HG03521 (cell line): ENCODE results near the gene PDK1.
"Not testable (repeated sequence)": the region's sequence is repeated elsewhere in the genome, so short reads cannot be mapped to it uniquely, and the experiment has no call there.

Source experiments
- ATAC-seq: cut with Tn5 transposase; IDR thresholded peaks from one replicate; pipeline ENCODE4 v1.9.1; 2021; ENCODE audit warnings: mild to moderate bottlenecking, moderate library complexity; ENCODE audit not compliant: unreplicated experiment

Gene PDK1

DNA sequence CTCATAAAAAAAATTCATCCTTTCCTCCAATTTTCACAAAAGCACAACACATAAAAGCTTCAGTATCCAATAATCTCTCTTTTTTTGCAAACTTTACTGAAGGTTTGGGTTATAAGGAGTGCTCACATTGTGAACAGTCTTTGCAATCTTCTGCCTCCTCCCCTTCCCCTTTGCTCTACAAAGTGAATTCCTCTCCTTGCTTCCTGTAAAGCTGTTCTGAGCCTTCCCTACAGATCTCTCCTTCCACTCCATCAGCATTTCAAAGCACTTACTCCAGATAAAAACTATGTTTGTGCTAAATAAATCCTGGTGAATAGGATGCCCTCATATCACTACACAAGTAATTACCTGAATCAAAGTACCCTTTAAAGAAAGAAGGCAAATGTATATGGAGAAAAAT lies 4.6 kb upstream of the PDK1 start:
- no peak for ATAC-seq

DNA sequence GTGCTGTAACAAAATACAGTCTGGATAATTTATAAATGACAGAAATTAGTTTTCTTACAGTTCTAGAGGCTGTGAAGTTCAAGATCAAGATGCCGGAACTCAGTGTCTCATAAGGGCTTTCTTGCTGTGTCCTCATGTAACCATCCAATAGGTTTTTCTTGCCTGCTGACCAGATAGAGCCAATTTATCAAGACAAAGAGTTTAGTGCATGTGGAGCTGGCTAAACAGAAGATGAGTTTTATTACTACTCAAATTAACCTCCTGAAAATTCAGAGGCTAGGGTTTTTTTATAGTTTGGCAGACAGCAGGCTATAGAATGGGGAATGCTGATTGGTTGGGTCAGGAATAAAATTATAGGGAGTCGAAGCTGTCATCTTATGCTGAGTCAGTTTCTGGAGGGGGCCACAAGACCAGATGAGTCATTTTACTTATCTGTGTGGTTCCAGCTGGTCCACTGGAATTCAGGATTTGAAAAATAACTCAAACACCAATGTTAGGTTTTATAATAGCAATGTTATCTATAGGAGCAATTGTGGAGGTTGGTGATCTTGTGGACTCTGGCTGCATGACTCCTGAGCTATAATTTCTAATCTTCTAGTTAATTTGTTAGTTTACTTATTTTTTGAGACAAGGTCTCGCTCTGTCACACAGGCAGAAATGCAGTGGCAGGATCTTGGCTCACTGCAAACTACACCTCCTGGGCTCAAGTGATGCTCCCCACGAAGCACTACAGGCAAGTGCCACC lies 3.2 kb upstream of the PDK1 start:
- no peak for ATAC-seq

GRCh38 chr2:172554352-172555271 lies 1.3 kb upstream of the PDK1 start:
- no peak for ATAC-seq

GRCh38 chr2:172555272-172555521 lies 693 bp upstream of the PDK1 start:
- peak; percentile 1 for ATAC-seq

DNA sequence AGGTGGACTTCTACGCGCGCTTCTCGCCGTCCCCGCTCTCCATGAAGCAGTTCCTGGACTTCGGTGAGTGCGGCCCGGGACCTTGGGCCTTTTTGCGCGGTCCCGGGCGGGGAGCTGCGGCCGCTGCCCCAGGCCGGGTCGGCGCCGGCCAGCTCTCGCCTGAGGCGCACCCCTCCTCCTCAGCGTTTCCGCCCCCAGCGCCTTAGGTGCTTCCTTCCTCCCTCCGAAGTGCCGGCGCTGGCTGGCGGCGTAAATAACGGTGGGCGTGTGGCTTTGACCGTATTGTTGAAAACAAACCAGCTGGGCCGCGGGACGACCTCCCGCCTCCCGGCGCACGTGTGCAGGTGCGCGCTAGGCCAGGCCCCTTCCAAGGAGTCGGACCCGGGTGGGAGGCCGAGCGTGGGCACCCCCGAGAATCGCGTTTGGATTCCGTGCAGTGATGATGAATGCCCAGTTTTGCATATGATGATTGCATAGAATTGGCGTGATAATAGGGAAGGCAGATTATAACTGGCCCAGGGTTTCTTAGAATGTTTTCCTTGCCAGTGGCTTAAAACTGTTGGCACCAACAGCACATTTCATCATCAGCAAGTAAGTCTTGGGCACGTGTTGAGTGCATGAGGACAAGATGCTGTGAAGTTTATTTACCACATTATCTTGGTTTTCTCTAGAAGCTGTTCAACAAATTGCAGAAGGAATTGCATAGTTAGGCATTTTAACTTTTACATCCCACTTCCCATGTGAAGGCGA lies 569 bp downstream of the PDK1 start:
- ATAC-seq, result peak; percentile 57

DNA sequence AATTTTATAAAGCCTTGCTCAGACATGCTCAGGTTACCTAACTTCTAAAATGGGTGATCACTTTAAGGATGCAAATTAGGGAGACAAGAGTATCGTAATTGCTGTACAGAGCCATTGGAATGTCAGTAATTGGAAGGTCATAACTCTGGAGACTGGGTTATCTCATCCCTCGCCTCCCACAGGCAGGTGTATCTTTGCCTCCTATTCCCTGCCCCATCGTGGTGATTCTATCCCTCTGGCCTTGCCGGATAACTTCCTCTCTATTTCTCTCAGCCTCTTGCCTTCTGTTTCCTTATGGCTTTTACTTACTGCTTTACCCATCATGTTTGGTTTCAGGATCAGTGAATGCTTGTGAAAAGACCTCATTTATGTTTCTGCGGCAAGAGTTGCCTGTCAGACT lies 2.5 kb downstream of the PDK1 start:
- no peak for ATAC-seq

GRCh38 chr2:172560721-172561120 lies 4.8 kb downstream of the PDK1 start:
- ATAC-seq, result no peak

- ATAC-seq, result no peak
Observed at GRCh38 chr2:172561270-172561669, 5.4 kb downstream of the PDK1 start.

DNA sequence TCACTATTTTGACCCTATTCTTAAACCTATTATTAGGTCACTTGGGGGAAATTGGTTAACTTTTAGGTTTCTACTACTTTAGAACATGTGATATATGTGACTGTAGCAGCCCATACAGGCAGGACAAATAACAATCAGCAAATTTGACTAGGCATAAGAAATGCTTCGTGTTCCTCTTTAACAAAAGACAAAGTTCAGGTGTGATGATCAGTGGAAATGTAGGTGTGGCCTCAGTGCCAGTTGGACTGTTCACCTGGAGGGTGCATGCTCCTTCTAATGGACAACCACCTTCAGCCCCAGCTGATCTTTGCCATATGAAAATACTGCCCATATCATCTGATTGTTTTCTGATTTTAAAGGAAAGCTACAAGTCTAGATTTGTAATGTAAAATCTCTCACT lies 6.4 kb downstream of the PDK1 start:
- no peak for ATAC-seq

GRCh38 chr2:172564376-172564775 lies 8.5 kb downstream of the PDK1 start:
- no peak for ATAC-seq

- no peak for ATAC-seq
Observed at GRCh38 chr2:172571245-172571644, 15.4 kb downstream of the PDK1 start.

GRCh38 chr2:172572981-172573380 lies 17.1 kb downstream of the PDK1 start:
- no peak for ATAC-seq

GRCh38 chr2:172574965-172575364 lies 19.1 kb downstream of the PDK1 start:
- ATAC-seq, result no peak

GRCh38 chr2:172578054-172578453 lies 22.2 kb downstream of the PDK1 start:
- ATAC-seq, result no peak

DNA sequence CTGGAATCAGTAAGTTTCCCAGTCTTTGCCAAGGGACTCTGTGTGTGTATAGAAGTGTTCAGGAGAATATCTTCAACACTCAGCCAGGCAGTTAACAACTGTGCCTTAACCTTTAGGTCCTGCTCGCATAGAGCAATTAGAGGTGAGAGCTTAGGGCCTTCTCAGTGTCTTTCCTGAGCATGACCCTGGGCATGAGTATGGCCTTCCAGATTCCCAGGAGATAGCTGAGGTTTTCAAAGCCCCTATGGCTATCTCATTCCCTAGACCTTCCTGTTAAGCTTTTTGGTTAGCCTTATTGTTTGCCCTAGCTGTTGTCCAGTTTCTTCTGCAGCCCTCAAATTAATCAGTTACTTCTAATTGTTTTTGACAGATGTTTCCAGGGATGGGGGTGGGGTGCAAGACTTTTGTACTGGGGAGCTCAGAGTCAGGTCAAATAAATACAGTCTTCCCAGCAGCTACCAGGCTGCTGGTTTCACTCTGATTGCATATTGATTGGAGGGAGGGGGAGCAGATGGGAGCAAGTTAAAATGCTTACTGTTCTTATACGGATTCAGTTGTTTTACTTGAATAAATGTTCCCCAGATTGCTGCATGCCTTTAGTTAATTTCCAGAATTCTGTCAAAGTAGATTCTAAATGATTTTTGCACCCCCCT lies 23.1 kb downstream of the PDK1 start:
- no peak for ATAC-seq

DNA sequence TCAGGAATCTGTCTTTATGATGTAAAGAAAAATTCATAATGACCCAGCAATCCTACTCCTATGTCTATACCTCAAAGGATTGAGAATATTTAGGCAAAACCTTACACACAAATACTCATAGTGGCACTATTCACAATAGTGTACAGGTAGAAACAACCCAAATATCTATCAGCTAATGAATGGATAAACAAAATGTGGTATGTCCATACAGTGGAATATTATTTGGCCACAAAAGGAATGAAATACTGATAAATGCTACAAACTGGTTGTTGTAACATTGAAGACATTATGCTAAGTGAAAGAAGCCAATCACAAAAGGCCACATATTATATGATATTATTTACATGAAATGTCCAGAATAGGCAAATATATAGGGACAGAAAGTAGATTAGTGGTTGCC lies 24.7 kb downstream of the PDK1 start:
- ATAC-seq, result no peak

DNA sequence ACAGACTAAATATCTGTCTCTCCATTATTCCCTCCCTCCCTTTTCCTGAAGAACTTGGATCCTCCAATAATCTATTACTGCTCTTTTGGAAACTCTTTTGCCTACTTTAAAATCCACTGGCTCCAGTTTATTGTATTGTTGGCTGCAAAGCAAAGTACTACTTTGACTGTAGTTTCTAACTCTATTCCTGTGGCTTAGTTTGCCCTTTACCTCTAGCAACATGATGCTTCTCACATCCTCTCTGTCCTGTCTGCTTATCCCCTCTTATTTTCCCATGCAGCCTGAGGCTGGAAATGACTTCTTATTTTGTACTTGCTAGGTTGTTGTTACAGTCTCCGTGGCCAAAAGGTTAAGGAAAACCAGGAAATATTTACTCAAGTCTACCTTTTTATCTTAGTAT lies 26.8 kb downstream of the PDK1 start:
- no peak for ATAC-seq

DNA sequence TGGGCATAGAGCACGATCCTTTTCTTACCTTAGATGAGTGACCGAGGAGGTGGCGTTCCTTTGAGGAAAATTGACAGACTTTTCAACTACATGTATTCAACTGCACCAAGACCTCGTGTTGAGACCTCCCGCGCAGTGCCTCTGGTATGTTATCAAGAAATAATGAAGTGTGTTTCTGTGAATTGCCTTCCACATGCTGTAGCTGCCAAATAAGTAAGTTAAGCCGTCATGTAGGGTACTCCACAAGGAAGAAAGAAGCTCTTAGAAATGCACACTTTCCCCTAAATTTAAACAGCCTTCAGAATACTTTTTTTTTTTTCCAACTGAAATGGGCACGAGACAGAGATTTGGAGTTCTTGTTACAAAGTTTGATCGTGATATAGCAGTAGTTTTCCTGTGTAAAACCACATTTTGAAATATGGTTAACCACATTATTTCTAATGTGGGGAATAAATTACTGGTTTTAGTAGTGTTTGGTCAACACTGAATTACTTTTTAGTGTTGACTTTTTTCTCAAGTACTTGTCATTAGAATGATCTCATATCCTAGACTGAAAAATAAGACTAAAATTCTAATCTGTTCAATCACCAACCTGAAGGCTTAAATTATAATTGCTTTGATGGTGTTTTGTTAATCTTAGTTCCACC lies 30.5 kb downstream of the PDK1 start:
- no peak for ATAC-seq

GRCh38 chr2:172587231-172587630 lies 31.3 kb downstream of the PDK1 start:
- ATAC-seq, result not testable (repeated sequence)

DNA sequence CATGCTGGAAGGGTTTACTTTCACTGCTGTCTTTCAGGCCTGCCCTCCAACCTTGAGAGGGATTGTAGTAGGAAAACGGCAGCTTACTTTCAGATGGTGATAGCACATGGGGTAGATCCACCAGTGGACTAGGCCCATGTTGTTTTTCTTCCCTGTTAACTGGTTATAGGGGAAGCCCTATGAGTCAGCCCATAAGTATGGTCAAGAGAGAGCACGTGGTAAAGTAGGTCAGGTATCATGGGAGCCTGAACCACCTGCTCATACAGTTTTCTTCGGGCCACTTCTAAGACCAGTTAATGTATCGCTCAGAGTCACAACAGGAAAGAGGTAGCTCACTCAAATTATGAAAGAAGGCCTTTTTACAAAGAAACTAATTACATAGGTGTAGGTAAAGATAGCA lies 33.0 kb downstream of the PDK1 start:
- no peak for ATAC-seq

- ATAC-seq, result not testable (repeated sequence)
Observed at GRCh38 chr2:172591386-172591785, 35.5 kb downstream of the PDK1 start.
